Muscle layer of duodenum (tissue), 2 donors: ENCODE results near the gene RARB.

Experiments
- H3K27ac ChIP-seq: one replicate; pipeline ENCODE4 v1.7.0; 2013; ENCODE audit warnings: mild to moderate bottlenecking, low read length
- H3K27me3 ChIP-seq: one replicate; pipeline ENCODE4 v1.7.0; 2013; ENCODE audit warnings: low read depth, mild to moderate bottlenecking, control low read depth, low read length
- H3K36me3 ChIP-seq, 2 donors: one replicate each; pipeline ENCODE4 v1.7.0; 2013; ENCODE audit warnings: low read length in 2 of 2, control low read depth in 1 of 2, mild to moderate bottlenecking in 1 of 2; ENCODE audit not compliant: insufficient read depth in 2 of 2, control insufficient read depth in 1 of 2
- H3K4me1 ChIP-seq, 2 donors: one replicate each; pipeline ENCODE4 v1.7.0; 2013; ENCODE audit warnings: low read length in 2 of 2, mild to moderate bottlenecking in 2 of 2, control low read depth in 1 of 2, moderate library complexity in 1 of 2; ENCODE audit not compliant: insufficient read depth in 2 of 2, control insufficient read depth in 1 of 2
- H3K4me3 ChIP-seq, 2 donors: one replicate each; pipeline ENCODE4 v1.7.0; 2013; ENCODE audit warnings: low read length in 2 of 2, low read depth in 1 of 2, mild to moderate bottlenecking in 1 of 2
- H3K9me3 ChIP-seq, 2 donors: one replicate each; pipeline ENCODE4 v1.7.0; 2013; ENCODE audit warnings: low read length in 2 of 2, control low read depth in 1 of 2, mild to moderate bottlenecking in 1 of 2; ENCODE audit not compliant: control insufficient read depth in 1 of 2
- donor health status: healthy.

RARB gene

DNA sequence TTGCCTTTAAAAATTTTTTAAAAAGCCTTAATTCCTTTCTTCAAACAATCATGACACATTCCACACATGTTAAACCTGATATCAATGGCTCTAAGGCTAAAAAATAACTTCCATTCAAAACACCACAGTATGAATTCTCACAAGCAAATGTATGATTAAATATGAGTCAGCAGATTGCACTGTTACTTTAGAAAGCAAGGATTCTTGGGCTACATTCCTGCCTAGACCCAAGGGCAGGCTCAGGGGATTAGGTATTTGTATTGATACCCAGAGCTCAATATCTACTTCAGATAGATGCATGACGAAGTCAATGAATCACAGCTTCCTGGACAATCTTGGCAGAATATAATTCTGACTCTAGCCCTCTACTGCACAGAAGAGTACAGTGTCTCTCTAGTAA lies 65.7 kb downstream of the RARB start:
- no peaks in the 10 kb centered on the region for H3K4me1 ChIP-seq
- H3K27ac ChIP-seq, result no peak overlapping the region
- H3K36me3 ChIP-seq, result no peaks in the 10 kb centered on the region
- H3K27me3 ChIP-seq, result no peaks in the 10 kb centered on the region
- H3K9me3 ChIP-seq, result peaks cover 7 to 8% of the 10 kb centered on the region in 2 donors
- no peak overlapping the region for H3K4me3 ChIP-seq

- H3K4me1 ChIP-seq, result no peaks in the 10 kb centered on the region
- no peaks in the 10 kb centered on the region for H3K36me3 ChIP-seq
- no peak overlapping the region for H3K4me3 ChIP-seq
- H3K27me3 ChIP-seq, result no peaks in the 10 kb centered on the region
- peaks cover 7 to 8% of the 10 kb centered on the region in 2 donors for H3K9me3 ChIP-seq
- H3K27ac ChIP-seq, result no peak overlapping the region
These were observed 67.2 kb downstream of the RARB start for GRCh38 chr3:25495304-25495703.

- Histone ChIP-seq H3K36me3 (no peaks in the 10 kb centered on the region), H3K4me1 (no peaks in the 10 kb centered on the region), H3K27me3 (no peaks in the 10 kb centered on the region), H3K4me3 (no peak overlapping the region), H3K27ac (no peak overlapping the region), H3K9me3 (peaks cover 7 to 8% of the 10 kb centered on the region in 2 donors)
These were observed 67.7 kb downstream of the RARB start for GRCh38 chr3:25495726-25496253.

DNA sequence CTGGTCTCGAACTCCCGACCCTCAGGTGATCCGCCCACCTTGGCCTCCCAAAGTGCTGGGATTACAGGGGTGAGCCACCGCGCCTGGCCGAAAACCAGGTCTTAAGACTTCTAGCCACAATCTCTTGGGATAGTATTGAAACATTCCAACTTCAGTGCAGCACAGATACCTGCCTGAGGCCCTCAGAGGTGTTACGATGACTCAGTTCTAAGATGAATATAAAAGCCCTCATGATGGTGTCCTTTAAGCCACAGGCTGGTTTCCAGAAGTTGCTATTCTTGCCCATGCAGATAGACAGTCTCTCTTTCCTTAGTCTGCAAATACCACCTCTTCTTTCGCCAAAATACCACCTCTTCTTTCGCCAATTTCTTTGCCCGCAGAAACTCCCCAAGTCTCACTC lies 69.0 kb downstream of the RARB start:
- Histone ChIP-seq H3K27ac (no peak overlapping the region), H3K4me1 (no peaks in the 10 kb centered on the region), H3K4me3 (no peak overlapping the region), H3K9me3 (peaks cover 7 to 8% of the 10 kb centered on the region in 2 donors), H3K27me3 (no peaks in the 10 kb centered on the region), H3K36me3 (peaks cover 0 to 4% of the 10 kb centered on the region in 2 donors)

DNA sequence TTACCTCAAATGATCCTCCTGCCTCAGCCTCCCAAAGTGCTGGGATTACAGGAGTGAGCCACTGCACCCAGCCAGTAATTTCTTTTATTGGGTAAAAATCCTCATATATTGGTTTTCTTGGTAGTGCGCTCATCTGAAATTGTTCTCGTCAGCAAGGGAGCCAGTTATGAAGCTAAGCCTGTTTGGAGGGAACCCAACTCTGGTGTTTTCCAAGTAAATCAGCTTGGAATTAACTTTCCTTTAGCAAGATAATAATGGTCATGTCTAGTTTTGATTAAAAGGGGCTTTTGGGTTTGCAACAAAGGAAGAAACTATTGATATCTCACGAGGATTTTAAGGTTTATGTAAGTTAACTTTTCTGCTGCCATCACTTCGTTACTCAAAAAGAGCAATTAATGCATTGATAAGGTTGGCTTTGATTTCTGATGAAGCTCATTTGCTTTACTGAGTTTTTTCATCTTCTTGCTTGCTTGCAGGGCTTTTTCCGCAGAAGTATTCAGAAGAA lies 72.7 kb downstream of the RARB start:
- Histone ChIP-seq H3K4me3 (no peak overlapping the region), H3K36me3 (peaks cover 0 to 13% of the 10 kb centered on the region in 2 donors), H3K27me3 (no peaks in the 10 kb centered on the region), H3K9me3 (no peaks in the 10 kb centered on the region), H3K4me1 (no peaks in the 10 kb centered on the region), H3K27ac (no peak overlapping the region)

- no peaks in the 10 kb centered on the region for H3K9me3 ChIP-seq
- peaks cover 0 to 13% of the 10 kb centered on the region in 2 donors for H3K36me3 ChIP-seq
- H3K27ac ChIP-seq, result no peak overlapping the region
- H3K4me1 ChIP-seq, result no peaks in the 10 kb centered on the region
- H3K4me3 ChIP-seq, result no peak overlapping the region
- H3K27me3 ChIP-seq, result no peaks in the 10 kb centered on the region
These were observed 74.2 kb downstream of the RARB start for GRCh38 chr3:25502233-25502632.

DNA sequence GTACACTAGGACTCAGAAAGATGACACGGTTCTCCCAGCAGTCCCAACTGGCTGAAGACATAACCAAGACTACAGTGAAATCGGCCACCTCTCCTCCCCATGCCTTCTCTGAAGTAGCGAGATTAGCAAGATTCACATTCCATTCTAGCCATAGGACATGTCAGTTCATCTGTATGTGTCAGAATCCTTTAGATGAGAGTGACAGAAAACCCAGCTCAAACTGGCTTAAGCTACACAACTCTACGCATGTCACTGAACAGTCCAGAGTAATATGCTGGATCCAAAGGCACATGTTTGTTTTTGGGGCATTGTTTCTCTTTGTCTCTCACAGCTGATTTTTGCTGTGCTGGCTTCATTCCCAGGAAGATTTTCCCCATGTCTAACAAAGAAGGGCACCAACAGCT lies 75.8 kb downstream of the RARB start:
- H3K27me3 ChIP-seq, result no peaks in the 10 kb centered on the region
- H3K4me1 ChIP-seq, result peaks cover 0 to 5% of the 10 kb centered on the region in 2 donors
- peaks cover 0 to 13% of the 10 kb centered on the region in 2 donors for H3K36me3 ChIP-seq
- H3K27ac ChIP-seq, result no peak overlapping the region
- no peaks in the 10 kb centered on the region for H3K9me3 ChIP-seq
- no peak overlapping the region for H3K4me3 ChIP-seq

GRCh38 chr3:25505581-25505980 lies 77.5 kb downstream of the RARB start:
- H3K4me1 ChIP-seq, result peaks cover 0 to 7% of the 10 kb centered on the region in 2 donors
- H3K9me3 ChIP-seq, result no peaks in the 10 kb centered on the region
- H3K36me3 ChIP-seq, result peaks cover 0 to 13% of the 10 kb centered on the region in 2 donors
- no peak overlapping the region for H3K27ac ChIP-seq
- H3K4me3 ChIP-seq, result no peak overlapping the region
- H3K27me3 ChIP-seq, result no peaks in the 10 kb centered on the region

- no peaks in the 10 kb centered on the region for H3K9me3 ChIP-seq
- H3K27ac ChIP-seq, result no peak overlapping the region
- peaks cover 0 to 7% of the 10 kb centered on the region in 2 donors for H3K4me1 ChIP-seq
- peaks cover 0 to 3% of the 10 kb centered on the region in 2 donors for H3K36me3 ChIP-seq
- no peaks in the 10 kb centered on the region for H3K27me3 ChIP-seq
- H3K4me3 ChIP-seq, result no peak overlapping the region
These were observed 79.7 kb downstream of the RARB start for GRCh38 chr3:25507811-25508210.

DNA sequence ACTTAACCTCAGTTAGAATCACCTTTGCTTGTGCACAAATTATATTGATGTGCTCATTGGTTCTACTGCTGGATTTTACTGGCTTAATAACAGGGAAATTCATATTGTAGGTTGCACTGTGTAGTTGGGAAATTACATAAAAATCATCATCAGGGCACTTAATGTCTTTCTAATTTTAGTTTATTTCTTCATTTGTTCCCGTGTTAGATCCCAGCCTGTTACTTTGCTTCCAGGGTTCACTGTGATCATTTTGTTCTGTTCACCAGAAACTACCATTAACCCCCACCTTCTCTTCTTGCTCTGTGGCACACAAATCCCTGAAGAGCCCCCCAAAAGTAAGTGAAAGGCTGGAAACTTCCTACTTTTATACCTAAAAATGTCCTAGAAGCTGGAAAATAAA lies 80.4 kb downstream of the RARB start:
- no peak overlapping the region for H3K27ac ChIP-seq

GRCh38 chr3:25508901-25509300 lies 80.8 kb downstream of the RARB start:
- Histone ChIP-seq H3K27me3 (no peaks in the 10 kb centered on the region), H3K9me3 (no peaks in the 10 kb centered on the region), H3K36me3 (no peaks in the 10 kb centered on the region), H3K4me3 (no peak overlapping the region), H3K4me1 (peaks cover 0 to 14% of the 10 kb centered on the region in 2 donors), H3K27ac (no peak overlapping the region)

More for the DNA sequence above, 80.4 kb downstream of the RARB start:
- Histone ChIP-seq H3K27me3 (no peaks in the 10 kb centered on the region), H3K4me3 (no peak overlapping the region), H3K36me3 (no peaks in the 10 kb centered on the region), H3K9me3 (no peaks in the 10 kb centered on the region), H3K4me1 (peaks cover 0 to 10% of the 10 kb centered on the region in 2 donors)

- H3K27ac ChIP-seq, result no peak overlapping the region
- no peaks in the 10 kb centered on the region for H3K36me3 ChIP-seq
- H3K4me1 ChIP-seq, result peaks cover 0 to 17% of the 10 kb centered on the region in 2 donors
These were observed 82.7 kb downstream of the RARB start for GRCh38 chr3:25510797-25511196.

More at GRCh38 chr3:25510797-25511196, 82.7 kb downstream of the RARB start:
- no peaks in the 10 kb centered on the region for H3K27me3 ChIP-seq
- no peak overlapping the region for H3K4me3 ChIP-seq
- H3K9me3 ChIP-seq, result no peaks in the 10 kb centered on the region
